MM.1S (cell line): ENCODE data around the gene SLC22A14.

Experiments used
- DNase-seq: peaks from one replicate; pipeline ENCODE4 v3.0.0-alpha.2; 2015
- H2AFZ ChIP-seq: fragments of 300-600 bp; sonication (generic); 2 replicates; pipeline ENCODE4 v1.6.0; 2016; ENCODE audit warnings: antibody characterized with exemption, low read length
- H3F3A ChIP-seq: fragments of 300-600 bp; sonication (generic); 2 replicates; pipeline ENCODE4 v1.6.1; 2016; ENCODE audit warnings: mild to moderate bottlenecking, antibody characterized with exemption, low read length, moderate library complexity, mixed read lengths; ENCODE audit not compliant: insufficient read depth
- H3K27ac ChIP-seq: fragments of 300-600 bp; sonication (generic); 2 replicates; pipeline ENCODE4 v1.5.1; 2016; ENCODE audit warnings: mild to moderate bottlenecking, low read length
- H3K27me3 ChIP-seq: fragments of 300-600 bp; sonication (generic); replicated peaks from 2 replicates; pipeline ENCODE4 v1.6.0; 2016; ENCODE audit warnings: low read length; ENCODE audit not compliant: insufficient read depth
- H3K36me3 ChIP-seq: fragments of 300-600 bp; sonication (generic); replicated peaks from 2 replicates; pipeline ENCODE4 v1.6.1; 2016; ENCODE audit warnings: mild to moderate bottlenecking, low read length, mixed read lengths; ENCODE audit not compliant: insufficient read depth
- H3K4me1 ChIP-seq: fragments of 300-600 bp; sonication (generic); 2 replicates; pipeline ENCODE4 v1.6.1; 2016; ENCODE audit warnings: low read length, mixed read lengths
- H3K4me2 ChIP-seq: fragments of 300-600 bp; sonication (generic); 2 replicates; pipeline ENCODE4 v1.6.0; 2016; ENCODE audit warnings: low read depth, low read length
- H3K4me3 ChIP-seq: fragments of 300-600 bp; sonication (generic); 2 replicates; pipeline ENCODE4 v1.5.1; 2016; ENCODE audit warnings: low read length, mixed read lengths
- H3K79me2 ChIP-seq: fragments of 300-600 bp; sonication (generic); 2 replicates; pipeline ENCODE4 v1.6.1; 2016; ENCODE audit warnings: mixed run types, low read length, mixed read lengths
- H3K9ac ChIP-seq: fragments of 300-600 bp; sonication (generic); 2 replicates; pipeline ENCODE4 v1.6.1; 2016; ENCODE audit warnings: low read length, mixed read lengths
- H3K9me2 ChIP-seq: fragments of 300-600 bp; sonication (generic); replicated peaks from 2 replicates; pipeline ENCODE4 v1.6.1; 2016; ENCODE audit warnings: mild to moderate bottlenecking, low read length, mixed read lengths; ENCODE audit not compliant: insufficient read depth
- H3K9me3 ChIP-seq: fragments of 300-600 bp; sonication (generic); replicated peaks from 2 replicates; pipeline ENCODE4 v1.6.1; 2016; ENCODE audit warnings: mild to moderate bottlenecking, low read length, mixed read lengths; ENCODE audit not compliant: insufficient read depth
- H4K20me1 ChIP-seq: fragments of 300-600 bp; sonication (generic); 2 replicates; pipeline ENCODE4 v1.6.1; 2016; ENCODE audit warnings: mild to moderate bottlenecking, low read length, moderate library complexity, mixed read lengths; ENCODE audit not compliant: insufficient read depth
- CTCF ChIP-seq: fragments of 300-600 bp; sonication (generic); IDR thresholded peaks from 2 replicates; pipeline ENCODE4 v1.5.1; 2016; ENCODE audit warnings: antibody characterized with exemption, low read length, mixed read lengths
- EZH2 ChIP-seq: fragments of 300-600 bp; sonication (generic); optimal IDR thresholded peaks from 2 replicates; pipeline ENCODE3; 2017; ENCODE audit warnings: low read depth, mild to moderate bottlenecking, antibody characterized with exemption, low read length, mixed read lengths
- EZH2phosphoT487 ChIP-seq: fragments of 300-600 bp; sonication (generic); IDR thresholded peaks from 2 replicates; pipeline ENCODE4 v1.6.1; 2018; ENCODE audit warnings: antibody characterized with exemption, low read length

Gene SLC22A14

GRCh38 chr3:38267662-38268061, 14.4 kb upstream of the SLC22A14 start:
- TF ChIP-seq EZH2 (no peak), CTCF (no peak), EZH2phosphoT487 (no peak)
- Histone ChIP-seq H3F3A (no peaks in the 10 kb centered on the region), H2AFZ (no peak overlapping the region), H3K4me3 (no peak overlapping the region), H3K4me2 (no peak overlapping the region), H4K20me1 (no peaks in the 10 kb centered on the region), H3K9me3 (no peaks in the 10 kb centered on the region), H3K9ac (no peak overlapping the region), H3K36me3 (no peaks in the 10 kb centered on the region), H3K79me2 (no peaks in the 10 kb centered on the region), H3K9me2 (no peaks in the 10 kb centered on the region), H3K27me3 (no peaks in the 10 kb centered on the region), H3K27ac (no peak overlapping the region), H3K4me1 (no peaks in the 10 kb centered on the region)
- DNase-seq: no peak

GRCh38 chr3:38268087-38268486, 14.0 kb upstream of the SLC22A14 start:
- Histone ChIP-seq H3K4me1 (no peaks in the 10 kb centered on the region), H3K9ac (no peak overlapping the region), H3K36me3 (no peaks in the 10 kb centered on the region), H3K27ac (no peak overlapping the region), H3F3A (no peaks in the 10 kb centered on the region), H3K27me3 (no peaks in the 10 kb centered on the region), H3K4me2 (no peak overlapping the region), H3K9me2 (no peaks in the 10 kb centered on the region), H2AFZ (no peak overlapping the region), H4K20me1 (no peaks in the 10 kb centered on the region), H3K4me3 (no peak overlapping the region), H3K79me2 (no peaks in the 10 kb centered on the region), H3K9me3 (no peaks in the 10 kb centered on the region)
- no peak for DNase-seq
- TF ChIP-seq EZH2: no peak
- no peak for TF ChIP-seq EZH2phosphoT487
- no peak for TF ChIP-seq CTCF

GRCh38 chr3:38268522-38268921, 13.6 kb upstream of the SLC22A14 start:
- H3K4me3 ChIP-seq: no peak overlapping the region
- no peak overlapping the region for H3K27ac ChIP-seq
- no peaks in the 10 kb centered on the region for H4K20me1 ChIP-seq
- no peaks in the 10 kb centered on the region for H3F3A ChIP-seq
- no peaks in the 10 kb centered on the region for H3K36me3 ChIP-seq
- no peaks in the 10 kb centered on the region for H3K79me2 ChIP-seq
- no peaks in the 10 kb centered on the region for H3K9me2 ChIP-seq
- no peaks in the 10 kb centered on the region for H3K4me1 ChIP-seq
- H3K4me2 ChIP-seq: no peak overlapping the region
- TF ChIP-seq EZH2phosphoT487: no peak
- no peak for TF ChIP-seq CTCF
- TF ChIP-seq EZH2: no peak
- DNase-seq: no peak
- H2AFZ ChIP-seq: no peak overlapping the region
- no peaks in the 10 kb centered on the region for H3K9me3 ChIP-seq
- no peaks in the 10 kb centered on the region for H3K27me3 ChIP-seq
- H3K9ac ChIP-seq: no peak overlapping the region
